ENCODE data around the gene ZNF687.
A peak's percentile ranks its signal among the peaks of the same experiment; 100 is the strongest.

ZNF687 gene

GRCh38 chr1:151314137-151314875, 32.2 kb downstream of the ZNF687 start:
- DNase-seq = no peak

- no peak for DNase-seq
These were observed 33.6 kb downstream of the ZNF687 start for GRCh38 chr1:151315565-151316235.

GRCh38 chr1:151318975-151319374, 36.9 kb downstream of the ZNF687 start:
- DNase-seq = no peak

- DNase-seq = no peak
These were observed 42.4 kb downstream of the ZNF687 start for GRCh38 chr1:151324390-151324930.

- DNase-seq = no peak
These were observed 43.1 kb downstream of the ZNF687 start for GRCh38 chr1:151325231-151325630.

GRCh38 chr1:151325646-151326429, 43.7 kb downstream of the ZNF687 start:
- no peak for DNase-seq

GRCh38 chr1:151326619-151327222, 44.6 kb downstream of the ZNF687 start:
- no peak for DNase-seq

- peak; percentile 98 for DNase-seq
These were observed 45.3 kb downstream of the ZNF687 start, which contains the start of gene PI4KB for GRCh38 chr1:151327223-151327902. TSS of gene PI4KB (minus strand) at chr1:151327416. CDS start at chr1:151316481, 10,935 bp downstream.

- no peak for DNase-seq
These were observed 46.0 kb downstream of the ZNF687 start for GRCh38 chr1:151327903-151328674.

GRCh38 chr1:151334822-151335221, 52.7 kb downstream of the ZNF687 start:
- DNase-seq = no peak

GRCh38 chr1:151336556-151336955, 54.5 kb downstream of the ZNF687 start:
- no peak for DNase-seq

- peak; percentile 73 for DNase-seq
These were observed 59.0 kb downstream of the ZNF687 start for GRCh38 chr1:151340870-151341754.

Measured in COR-L47 (cell line).